Nephron (organoid): Measurements from ENCODE around the gene STAC2.

ENCODE experiments used
- H3K27ac Mint-ChIP-seq, 3 experiments: 2 replicates each; pipeline ENCODE4 v1.8.0; 2020; ENCODE audit warnings: mixed read lengths in 3 of 3, mild to moderate bottlenecking in 2 of 3, moderate library complexity in 1 of 3
- H3K27me3 Mint-ChIP-seq: 2 replicates; pipeline ENCODE4 v1.8.0; 2021; ENCODE audit warnings: low read depth, mild to moderate bottlenecking, moderate library complexity, mixed read lengths
- H3K36me3 Mint-ChIP-seq: 2 replicates; pipeline ENCODE4 v1.8.0; 2020; ENCODE audit warnings: low read depth, mixed read lengths
- H3K4me1 Mint-ChIP-seq: 2 replicates; pipeline ENCODE4 v1.8.0; 2020; ENCODE audit warnings: mixed read lengths
- H3K4me3 Mint-ChIP-seq, 3 experiments: 2 replicates each; pipeline ENCODE4 v1.8.0; 2020; ENCODE audit warnings: mild to moderate bottlenecking in 3 of 3, mixed read lengths in 3 of 3, moderate library complexity in 2 of 3
- H3K9me3 Mint-ChIP-seq: 2 replicates; pipeline ENCODE4 v1.8.0; 2020; ENCODE audit warnings: mixed read lengths
- TF ChIP-seq, protein P1 (sequence below), 3 experiments: fragments of 200-600 bp; sonication (generic); IDR thresholded peaks; one replicate each; pipeline ENCODE4 v1.5.0; 2021; ENCODE audit warnings: antibody characterized with exemption in 3 of 3; ENCODE audit not compliant: unreplicated experiment in 3 of 3

The STAC2 gene

DNA sequence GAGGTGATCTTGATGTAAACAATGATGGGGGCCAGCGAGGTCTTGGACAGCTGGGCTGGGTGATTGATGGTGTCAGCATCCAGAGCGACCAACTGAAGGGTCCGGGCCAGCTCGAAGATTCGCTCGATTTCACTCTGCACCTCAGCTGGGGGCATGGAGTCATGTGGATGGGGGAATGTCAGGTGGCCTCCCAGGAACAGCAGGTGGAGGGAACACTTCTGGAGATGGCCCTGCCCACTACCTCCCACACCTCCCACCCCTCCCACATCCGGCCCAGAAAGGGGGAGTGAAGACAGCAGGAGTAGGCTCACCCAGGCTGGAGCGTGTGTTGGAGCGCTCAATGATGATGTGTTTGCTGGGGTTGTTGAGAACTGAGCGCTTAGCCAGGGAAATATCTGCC lies 42.0 kb downstream of the STAC2 start:
- TF ChIP-seq, protein P1, sequence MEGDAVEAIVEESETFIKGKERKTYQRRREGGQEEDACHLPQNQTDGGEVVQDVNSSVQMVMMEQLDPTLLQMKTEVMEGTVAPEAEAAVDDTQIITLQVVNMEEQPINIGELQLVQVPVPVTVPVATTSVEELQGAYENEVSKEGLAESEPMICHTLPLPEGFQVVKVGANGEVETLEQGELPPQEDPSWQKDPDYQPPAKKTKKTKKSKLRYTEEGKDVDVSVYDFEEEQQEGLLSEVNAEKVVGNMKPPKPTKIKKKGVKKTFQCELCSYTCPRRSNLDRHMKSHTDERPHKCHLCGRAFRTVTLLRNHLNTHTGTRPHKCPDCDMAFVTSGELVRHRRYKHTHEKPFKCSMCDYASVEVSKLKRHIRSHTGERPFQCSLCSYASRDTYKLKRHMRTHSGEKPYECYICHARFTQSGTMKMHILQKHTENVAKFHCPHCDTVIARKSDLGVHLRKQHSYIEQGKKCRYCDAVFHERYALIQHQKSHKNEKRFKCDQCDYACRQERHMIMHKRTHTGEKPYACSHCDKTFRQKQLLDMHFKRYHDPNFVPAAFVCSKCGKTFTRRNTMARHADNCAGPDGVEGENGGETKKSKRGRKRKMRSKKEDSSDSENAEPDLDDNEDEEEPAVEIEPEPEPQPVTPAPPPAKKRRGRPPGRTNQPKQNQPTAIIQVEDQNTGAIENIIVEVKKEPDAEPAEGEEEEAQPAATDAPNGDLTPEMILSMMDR (IDR thresholded peaks at IDR 0.05; ENCODE audit: unreplicated experiment in 3 of 3), result no peak
- H3K27me3 Mint-ChIP-seq, result no peaks in the 10 kb centered on the region
- peaks cover 24% of the 10 kb centered on the region for H3K36me3 Mint-ChIP-seq
- H3K9me3 Mint-ChIP-seq, result no peaks in the 10 kb centered on the region
- H3K27ac Mint-ChIP-seq, result no peak overlapping the region
- no peaks in the 10 kb centered on the region for H3K4me1 Mint-ChIP-seq
- H3K4me3 Mint-ChIP-seq, result no peak overlapping the region

DNA sequence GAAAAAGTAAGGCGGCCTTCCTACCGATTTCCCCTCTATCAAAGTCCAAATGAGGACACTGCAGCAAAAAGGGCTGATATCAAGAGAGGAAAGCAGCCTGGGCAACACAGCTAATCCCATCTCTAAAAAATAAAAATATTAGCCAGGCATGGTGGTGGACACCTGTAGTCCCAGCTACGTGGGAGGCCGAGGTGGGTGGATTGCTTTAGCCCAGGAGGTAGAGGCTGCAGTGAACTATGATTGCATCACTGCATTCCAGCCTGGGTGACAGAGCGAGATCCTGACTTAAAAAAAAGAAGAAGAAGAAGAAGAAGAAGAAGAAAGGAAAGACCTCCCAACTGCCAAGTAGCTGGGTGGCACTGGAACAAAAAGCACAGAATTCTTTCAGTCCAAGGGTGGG lies 42.7 kb downstream of the STAC2 start:
- Mint-ChIP-seq H3K4me1 (no peaks in the 10 kb centered on the region), H3K4me3 (no peak overlapping the region), H3K9me3 (no peaks in the 10 kb centered on the region), H3K36me3 (peaks cover 31% of the 10 kb centered on the region), H3K27ac (no peak overlapping the region), H3K27me3 (no peaks in the 10 kb centered on the region)
- TF ChIP-seq, protein P1 (IDR thresholded peaks at IDR 0.05; ENCODE audit: unreplicated experiment in 3 of 3), result no peak

DNA sequence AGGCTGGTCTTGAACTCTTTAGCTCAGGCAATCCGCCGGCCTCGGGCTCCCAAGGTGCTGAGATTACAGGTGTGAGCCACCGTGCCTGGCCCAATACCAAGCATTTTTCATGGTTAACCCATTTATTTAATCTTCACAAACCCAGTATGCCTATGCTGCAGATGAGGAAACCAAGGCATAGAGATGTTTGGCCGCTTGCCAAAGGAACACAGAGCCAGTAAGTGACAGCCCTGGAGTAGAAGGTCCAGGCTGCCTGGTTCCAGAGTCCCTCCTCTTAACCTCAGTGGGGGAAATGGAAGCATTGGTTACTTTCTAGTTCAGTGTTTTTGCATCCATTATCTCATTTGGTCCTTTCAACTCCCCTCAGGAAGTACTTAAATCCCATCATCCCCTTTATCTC lies 44.4 kb downstream of the STAC2 start:
- peaks cover 48% of the 10 kb centered on the region for H3K36me3 Mint-ChIP-seq
- TF ChIP-seq, protein P1 (IDR thresholded peaks at IDR 0.05; ENCODE audit: unreplicated experiment in 3 of 3), result no peak
- H3K4me1 Mint-ChIP-seq, result no peaks in the 10 kb centered on the region
- no peaks in the 10 kb centered on the region for H3K27me3 Mint-ChIP-seq
- no peak overlapping the region for H3K27ac Mint-ChIP-seq
- H3K4me3 Mint-ChIP-seq, result no peak overlapping the region
- H3K9me3 Mint-ChIP-seq, result no peaks in the 10 kb centered on the region

DNA sequence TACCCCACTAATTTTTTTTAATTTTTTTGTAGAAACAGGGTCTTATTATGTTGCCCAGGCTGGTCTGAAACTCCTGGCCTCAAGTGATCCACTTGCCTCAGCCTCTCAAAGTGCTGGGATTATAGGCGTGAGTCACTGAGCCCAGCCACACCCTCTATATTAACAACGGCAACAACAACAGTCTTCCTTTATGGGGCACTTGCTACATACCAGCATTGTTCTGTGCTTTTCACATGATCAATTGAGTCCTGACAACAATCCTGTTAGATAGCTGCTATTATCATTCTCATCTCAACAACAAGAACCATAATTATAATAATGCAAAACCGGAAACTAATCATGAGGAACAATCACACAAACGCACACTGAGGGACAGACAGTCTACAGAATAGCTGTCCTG lies 47.2 kb downstream of the STAC2 start:
- Mint-ChIP-seq H3K27ac (no peak overlapping the region), H3K4me1 (no peaks in the 10 kb centered on the region), H3K9me3 (no peaks in the 10 kb centered on the region), H3K36me3 (peaks cover 40% of the 10 kb centered on the region), H3K4me3 (no peak overlapping the region), H3K27me3 (no peaks in the 10 kb centered on the region)
- TF ChIP-seq, protein P1 (IDR thresholded peaks at IDR 0.05; ENCODE audit: unreplicated experiment in 3 of 3), result no peak

DNA sequence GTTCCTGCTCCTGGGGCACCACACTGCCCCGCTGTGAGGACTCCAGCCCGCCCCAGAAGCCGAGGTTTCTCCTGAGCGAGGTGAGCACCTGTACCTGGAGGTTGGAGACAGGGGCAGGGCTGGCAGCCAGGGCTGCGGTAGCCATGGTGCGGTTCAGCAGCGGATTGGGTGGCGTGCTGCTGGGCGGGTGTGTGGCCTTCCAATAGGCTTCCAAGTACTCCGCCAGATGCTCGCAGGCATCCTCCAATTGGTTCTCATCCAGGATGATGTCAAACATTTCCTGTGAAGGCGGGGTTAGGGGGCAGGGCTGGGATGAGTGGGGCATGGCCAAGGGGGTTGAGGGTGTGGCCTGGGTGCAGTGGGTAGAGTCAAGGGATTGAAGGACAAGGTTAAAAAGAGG lies 48.5 kb downstream of the STAC2 start:
- no peak overlapping the region for H3K27ac Mint-ChIP-seq
- H3K4me1 Mint-ChIP-seq, result no peaks in the 10 kb centered on the region
- H3K27me3 Mint-ChIP-seq, result no peaks in the 10 kb centered on the region
- H3K9me3 Mint-ChIP-seq, result no peaks in the 10 kb centered on the region
- TF ChIP-seq, protein P1 (IDR thresholded peaks at IDR 0.05; ENCODE audit: unreplicated experiment in 3 of 3), result no peak
- H3K36me3 Mint-ChIP-seq, result peaks cover 31% of the 10 kb centered on the region
- H3K4me3 Mint-ChIP-seq, result no peak overlapping the region

DNA sequence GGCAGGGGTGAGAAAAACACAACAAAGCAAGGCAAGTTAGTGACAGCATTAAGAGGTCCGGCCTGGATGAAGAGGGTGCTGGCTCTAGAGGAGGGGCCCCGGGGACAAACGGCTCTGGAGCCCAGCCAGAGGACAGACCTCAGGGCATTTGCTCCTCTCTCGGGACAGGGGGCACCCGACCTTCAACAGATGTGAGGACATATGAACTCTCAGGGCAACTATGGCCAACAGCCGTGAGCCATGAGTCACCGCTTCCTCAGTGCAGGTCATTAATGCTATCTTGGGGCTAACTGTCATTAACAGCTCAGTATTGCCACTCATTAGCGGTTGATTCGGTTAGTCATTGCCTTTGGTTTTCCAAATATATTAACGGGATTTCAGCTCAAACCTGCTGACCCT lies 50.1 kb downstream of the STAC2 start:
- Mint-ChIP-seq H3K9me3 (no peaks in the 10 kb centered on the region), H3K27ac (no peak overlapping the region), H3K36me3 (peaks cover 28% of the 10 kb centered on the region), H3K27me3 (no peaks in the 10 kb centered on the region), H3K4me3 (no peak overlapping the region), H3K4me1 (no peaks in the 10 kb centered on the region)
- TF ChIP-seq, protein P1 (IDR thresholded peaks at IDR 0.05; ENCODE audit: unreplicated experiment in 3 of 3), result no peak
